ENCODE measurements around the gene MYMX.

Gene MYMX

GRCh38 chr6:44186635-44187025 lies 30.1 kb upstream of the MYMX start (continued):
- TF ChIP-seq, protein P1, sequence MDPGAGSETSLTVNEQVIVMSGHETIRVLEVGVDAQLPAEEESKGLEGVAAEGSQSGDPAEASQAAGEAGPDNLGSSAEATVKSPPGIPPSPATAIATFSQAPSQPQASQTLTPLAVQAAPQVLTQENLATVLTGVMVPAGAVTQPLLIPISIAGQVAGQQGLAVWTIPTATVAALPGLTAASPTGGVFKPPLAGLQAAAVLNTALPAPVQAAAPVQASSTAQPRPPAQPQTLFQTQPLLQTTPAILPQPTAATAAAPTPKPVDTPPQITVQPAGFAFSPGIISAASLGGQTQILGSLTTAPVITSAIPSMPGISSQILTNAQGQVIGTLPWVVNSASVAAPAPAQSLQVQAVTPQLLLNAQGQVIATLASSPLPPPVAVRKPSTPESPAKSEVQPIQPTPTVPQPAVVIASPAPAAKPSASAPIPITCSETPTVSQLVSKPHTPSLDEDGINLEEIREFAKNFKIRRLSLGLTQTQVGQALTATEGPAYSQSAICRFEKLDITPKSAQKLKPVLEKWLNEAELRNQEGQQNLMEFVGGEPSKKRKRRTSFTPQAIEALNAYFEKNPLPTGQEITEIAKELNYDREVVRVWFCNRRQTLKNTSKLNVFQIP (CRISPR knock-in tag; IDR thresholded peaks at IDR 0.05; ENCODE audit: borderline replicate concordance, low read depth): no peak
- TF ChIP-seq ISL1 (CRISPR knock-in tag; IDR thresholded peaks at IDR 0.05) (no peak), ZC3H10 (CRISPR knock-in tag; IDR thresholded peaks at IDR 0.05) (no peak), ZNF70 (CRISPR knock-in tag; IDR thresholded peaks at IDR 0.05) (no peak)
- TF ChIP-seq, protein P2, sequence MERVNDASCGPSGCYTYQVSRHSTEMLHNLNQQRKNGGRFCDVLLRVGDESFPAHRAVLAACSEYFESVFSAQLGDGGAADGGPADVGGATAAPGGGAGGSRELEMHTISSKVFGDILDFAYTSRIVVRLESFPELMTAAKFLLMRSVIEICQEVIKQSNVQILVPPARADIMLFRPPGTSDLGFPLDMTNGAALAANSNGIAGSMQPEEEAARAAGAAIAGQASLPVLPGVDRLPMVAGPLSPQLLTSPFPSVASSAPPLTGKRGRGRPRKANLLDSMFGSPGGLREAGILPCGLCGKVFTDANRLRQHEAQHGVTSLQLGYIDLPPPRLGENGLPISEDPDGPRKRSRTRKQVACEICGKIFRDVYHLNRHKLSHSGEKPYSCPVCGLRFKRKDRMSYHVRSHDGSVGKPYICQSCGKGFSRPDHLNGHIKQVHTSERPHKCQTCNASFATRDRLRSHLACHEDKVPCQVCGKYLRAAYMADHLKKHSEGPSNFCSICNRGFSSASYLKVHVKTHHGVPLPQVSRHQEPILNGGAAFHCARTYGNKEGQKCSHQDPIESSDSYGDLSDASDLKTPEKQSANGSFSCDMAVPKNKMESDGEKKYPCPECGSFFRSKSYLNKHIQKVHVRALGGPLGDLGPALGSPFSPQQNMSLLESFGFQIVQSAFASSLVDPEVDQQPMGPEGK (CRISPR knock-in tag; IDR thresholded peaks at IDR 0.05; ENCODE audit: borderline replicate concordance): no peak

DNA sequence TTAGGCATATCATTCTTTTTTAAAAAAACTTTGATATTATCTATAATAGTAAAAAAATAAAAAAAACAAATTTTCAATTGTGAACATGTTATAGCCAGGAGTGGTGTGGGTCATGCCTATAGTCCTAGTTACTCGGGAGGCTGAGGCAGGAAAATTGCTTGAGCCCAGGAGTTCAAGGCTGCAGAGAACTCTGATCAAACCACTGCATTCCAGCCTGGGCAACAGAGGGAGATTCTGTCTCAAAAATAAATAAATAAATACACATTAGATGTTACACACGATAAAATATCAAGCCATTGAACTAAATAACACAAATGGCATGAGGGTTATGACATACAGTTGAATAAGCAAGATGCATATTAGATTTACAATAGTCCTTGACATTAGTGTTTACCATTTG lies 27.9 kb upstream of the MYMX start:
- no peak for ATAC-seq
- TF ChIP-seq ZC3H10 (CRISPR knock-in tag; IDR thresholded peaks at IDR 0.05) (no peak), OSR1 (CRISPR knock-in tag; IDR thresholded peaks at IDR 0.05) (no peak), RARB (CRISPR knock-in tag; IDR thresholded peaks at IDR 0.05) (no peak), ARNTL (CRISPR knock-in tag; IDR thresholded peaks at IDR 0.05; ENCODE audit: borderline replicate concordance, low read depth) (no peak), CREB5 (CRISPR knock-in tag; IDR thresholded peaks at IDR 0.05; ENCODE audit: low read depth) (no peak), CSRNP3 (CRISPR knock-in tag; IDR thresholded peaks at IDR 0.05) (no peak), ZNF565 (CRISPR knock-in tag; conservative IDR thresholded peaks at IDR 0.05; ENCODE audit: low read depth) (no peak), ZFP3 (CRISPR knock-in tag; IDR thresholded peaks at IDR 0.05) (no peak), ZNF8 (CRISPR knock-in tag; IDR thresholded peaks at IDR 0.05) (no peak), ESRRG (CRISPR knock-in tag; IDR thresholded peaks at IDR 0.05) (no peak), ZNF70 (CRISPR knock-in tag; IDR thresholded peaks at IDR 0.05) (no peak), CSDC2 (CRISPR knock-in tag; IDR thresholded peaks at IDR 0.05) (no peak)
- TF ChIP-seq, protein P3, sequence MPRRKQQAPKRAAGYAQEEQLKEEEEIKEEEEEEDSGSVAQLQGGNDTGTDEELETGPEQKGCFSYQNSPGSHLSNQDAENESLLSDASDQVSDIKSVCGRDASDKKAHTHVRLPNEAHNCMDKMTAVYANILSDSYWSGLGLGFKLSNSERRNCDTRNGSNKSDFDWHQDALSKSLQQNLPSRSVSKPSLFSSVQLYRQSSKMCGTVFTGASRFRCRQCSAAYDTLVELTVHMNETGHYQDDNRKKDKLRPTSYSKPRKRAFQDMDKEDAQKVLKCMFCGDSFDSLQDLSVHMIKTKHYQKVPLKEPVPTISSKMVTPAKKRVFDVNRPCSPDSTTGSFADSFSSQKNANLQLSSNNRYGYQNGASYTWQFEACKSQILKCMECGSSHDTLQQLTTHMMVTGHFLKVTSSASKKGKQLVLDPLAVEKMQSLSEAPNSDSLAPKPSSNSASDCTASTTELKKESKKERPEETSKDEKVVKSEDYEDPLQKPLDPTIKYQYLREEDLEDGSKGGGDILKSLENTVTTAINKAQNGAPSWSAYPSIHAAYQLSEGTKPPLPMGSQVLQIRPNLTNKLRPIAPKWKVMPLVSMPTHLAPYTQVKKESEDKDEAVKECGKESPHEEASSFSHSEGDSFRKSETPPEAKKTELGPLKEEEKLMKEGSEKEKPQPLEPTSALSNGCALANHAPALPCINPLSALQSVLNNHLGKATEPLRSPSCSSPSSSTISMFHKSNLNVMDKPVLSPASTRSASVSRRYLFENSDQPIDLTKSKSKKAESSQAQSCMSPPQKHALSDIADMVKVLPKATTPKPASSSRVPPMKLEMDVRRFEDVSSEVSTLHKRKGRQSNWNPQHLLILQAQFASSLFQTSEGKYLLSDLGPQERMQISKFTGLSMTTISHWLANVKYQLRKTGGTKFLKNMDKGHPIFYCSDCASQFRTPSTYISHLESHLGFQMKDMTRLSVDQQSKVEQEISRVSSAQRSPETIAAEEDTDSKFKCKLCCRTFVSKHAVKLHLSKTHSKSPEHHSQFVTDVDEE (CRISPR knock-in tag; IDR thresholded peaks at IDR 0.05): no peak

- ATAC-seq: no peak
- TF ChIP-seq PPARA (CRISPR knock-in tag; IDR thresholded peaks at IDR 0.05; ENCODE audit: borderline replicate concordance): no peak
- TF ChIP-seq CREB5 (CRISPR knock-in tag; IDR thresholded peaks at IDR 0.05; ENCODE audit: low read depth): no peak
- no peak for TF ChIP-seq ESRRG (CRISPR knock-in tag; IDR thresholded peaks at IDR 0.05)
- TF ChIP-seq, protein P1 (CRISPR knock-in tag; IDR thresholded peaks at IDR 0.05; ENCODE audit: borderline replicate concordance, low read depth): no peak
- TF ChIP-seq BACH2 (CRISPR knock-in tag; IDR thresholded peaks at IDR 0.05; ENCODE audit: borderline replicate concordance): no peak
- no peak for TF ChIP-seq RARB (CRISPR knock-in tag; IDR thresholded peaks at IDR 0.05)
- no peak for TF ChIP-seq ZC3H10 (CRISPR knock-in tag; IDR thresholded peaks at IDR 0.05)
- TF ChIP-seq, protein P2 (CRISPR knock-in tag; IDR thresholded peaks at IDR 0.05; ENCODE audit: borderline replicate concordance): no peak
- TF ChIP-seq ISL1 (CRISPR knock-in tag; IDR thresholded peaks at IDR 0.05): no peak
- TF ChIP-seq CSDC2 (CRISPR knock-in tag; IDR thresholded peaks at IDR 0.05): no peak
- TF ChIP-seq TOX (CRISPR knock-in tag; IDR thresholded peaks at IDR 0.05; ENCODE audit: borderline replicate concordance): no peak
- TF ChIP-seq, protein P3 (CRISPR knock-in tag; IDR thresholded peaks at IDR 0.05): no peak
- no peak for TF ChIP-seq SNAI2 (CRISPR knock-in tag; IDR thresholded peaks at IDR 0.05)
Measured at GRCh38 chr6:44189257-44189656, 27.5 kb upstream of the MYMX start.
